H1 (cell line): Measurements from ENCODE around the gene OGG1. TPM values are rescaled to one million over a fixed set of nuclear protein-coding genes. Genes with fewer than 3 reads are reported as not detected.

ENCODE experiments used
- CTCF ChIA-PET: fragments of 300-600 bp; sonication (Branson Sonifier 250); formaldehyde crosslinking; loops from one replicate; lab custom pipeline; 2021; ENCODE audit not compliant: partially characterized antibody; lab: Charles Lee
- POLR2A ChIA-PET: fragments of 300-600 bp; sonication (Branson Sonifier 250); formaldehyde crosslinking; loops from one replicate; lab custom pipeline; 2021; ENCODE audit warnings: inconsistent platforms; ENCODE audit not compliant: partially characterized antibody; lab: Charles Lee
- DNase-seq, 2 experiments: peaks; one replicate each; pipeline versions ENCODE4 v3.0.0 to v3.0.0-alpha.2; 2010 to 2022; ENCODE audit warnings: low spot score in 2 of 2, low read depth in 1 of 2, mixed read lengths in 1 of 2
- FAIRE-seq: peaks from 2 replicates; lab custom pipeline; 2011; peaks lifted over from hg19 to GRCh38; lab: Jason Lieb, UNC
- H2AFZ ChIP-seq: 2 replicates; pipeline ENCODE4 v1.8.1; 2012; ENCODE audit warnings: low read length, inconsistent platforms
- H2AK5ac ChIP-seq: 2 replicates; pipeline ENCODE4 v1.6.1; 2013; ENCODE audit warnings: low read depth, low read length
- H2BK120ac ChIP-seq: replicated peaks from 2 replicates; pipeline ENCODE3; 2013; ENCODE audit warnings: low read depth, low read length, inconsistent platforms
- H2BK12ac ChIP-seq: 2 replicates; pipeline ENCODE4 v1.6.1; 2013; ENCODE audit warnings: low read depth, low read length
- H2BK15ac ChIP-seq: 2 replicates; pipeline ENCODE4 v1.6.1; 2013; ENCODE audit warnings: low read length
- H2BK20ac ChIP-seq: 2 replicates; pipeline ENCODE4 v1.6.1; 2013; ENCODE audit warnings: low read length
- H2BK5ac ChIP-seq: 2 replicates; pipeline ENCODE4 v1.6.1; 2013; ENCODE audit warnings: low read depth, low read length
- H3K14ac ChIP-seq: 2 replicates; pipeline ENCODE4 v1.6.1; 2013; ENCODE audit warnings: inconsistent platforms; ENCODE audit not compliant: insufficient read length
- H3K18ac ChIP-seq: 2 replicates; pipeline ENCODE4 v1.6.1; 2013; ENCODE audit warnings: low read length; ENCODE audit errors: extremely low read depth
- H3K23ac ChIP-seq: 2 replicates; pipeline ENCODE4 v1.6.1; 2013; ENCODE audit warnings: inconsistent platforms; ENCODE audit not compliant: insufficient read length
- H3K23me2 ChIP-seq: 2 replicates; pipeline ENCODE4 v1.6.1; 2013; ENCODE audit warnings: low read depth, low read length
- H3K27ac ChIP-seq: 2 replicates; pipeline ENCODE4 v1.6.1; 2011; ENCODE audit warnings: low read depth, low read length, inconsistent platforms
- H3K27me3 ChIP-seq, 4 experiments: replicated peaks in 1 of 4; 1 replicate in 1 of 4; 2 replicates in 3 of 4; pipeline versions ENCODE4 v1.6.1 to v1.8.1; 2011 to 2013; ENCODE audit warnings: low read length in 3 of 4, mild to moderate bottlenecking in 3 of 4, inconsistent platforms in 2 of 4, mixed read lengths in 2 of 4, moderate library complexity in 1 of 4; ENCODE audit not compliant: control insufficient read depth in 3 of 4, insufficient read depth in 3 of 4; ENCODE audit errors: extremely low read depth in 1 of 4
- H3K36me3 ChIP-seq, 4 experiments: 2 replicates each; pipeline versions ENCODE4 v1.6.1 to v1.8.1; 2011 to 2013; ENCODE audit warnings: mild to moderate bottlenecking in 4 of 4, low read length in 3 of 4, moderate library complexity in 2 of 4, control low read depth in 1 of 4, inconsistent platforms in 1 of 4; ENCODE audit not compliant: insufficient read depth in 4 of 4, control insufficient read depth in 2 of 4
- H3K4ac ChIP-seq: replicated peaks from 2 replicates; pipeline ENCODE3; 2013; ENCODE audit warnings: low read length, low read depth, mixed read lengths, inconsistent platforms; ENCODE audit not compliant: insufficient read length
- H3K4me1 ChIP-seq, 4 experiments: replicated peaks in 1 of 4; 1 replicate in 1 of 4; 2 replicates in 3 of 4; pipeline versions ENCODE4 v1.6.1 to v1.8.1; 2011 to 2013; ENCODE audit warnings: low read length in 3 of 4, inconsistent platforms in 2 of 4, mixed read lengths in 1 of 4; ENCODE audit not compliant: insufficient read depth in 4 of 4, control insufficient read depth in 3 of 4
- H3K4me2 ChIP-seq, 2 experiments: 2 replicates each; pipeline versions ENCODE4 v1.6.1 to v1.8.1; 2011 to 2013; ENCODE audit warnings: low read depth in 2 of 2, low read length in 2 of 2, control low read depth in 1 of 2, inconsistent platforms in 1 of 2, mild to moderate bottlenecking in 1 of 2; ENCODE audit not compliant: insufficient read depth in 1 of 2
- H3K4me3 ChIP-seq, 4 experiments: fragments of 200-600, 300-600 bp in 1 of 4; sonication (generic), shearing (Covaris generic), sonication (Bioruptor Twin) in 1 of 4; 2 replicates each; pipeline versions ENCODE4 v1.5.1 to v1.8.1; 2011 to 2016; ENCODE audit warnings: low read length in 4 of 4, low read depth in 3 of 4, control low read depth in 2 of 4, inconsistent platforms in 2 of 4, mild to moderate bottlenecking in 2 of 4, mixed read lengths in 1 of 4, moderate library complexity in 1 of 4; ENCODE audit not compliant: insufficient read depth in 2 of 4; ENCODE audit errors: extremely low read depth in 1 of 4
- H3K56ac ChIP-seq: replicated peaks from 2 replicates; pipeline ENCODE3; 2013; ENCODE audit warnings: low read depth, mild to moderate bottlenecking, mixed read lengths, low read length, inconsistent platforms; ENCODE audit not compliant: insufficient read length
- H3K79me1 ChIP-seq: 2 replicates; pipeline ENCODE4 v1.6.1; 2013; ENCODE audit warnings: low read depth, low read length, control low read depth
- H3K79me2 ChIP-seq, 2 experiments: 2 replicates each; pipeline versions ENCODE4 v1.6.1 to v1.8.1; 2012 to 2013; ENCODE audit warnings: low read length in 2 of 2, mild to moderate bottlenecking in 2 of 2, inconsistent platforms in 1 of 2; ENCODE audit not compliant: insufficient read depth in 2 of 2, control insufficient read depth in 1 of 2
- H3K9ac ChIP-seq, 4 experiments: replicated peaks in 1 of 4; 1 replicate in 1 of 4; 2 replicates in 3 of 4; pipeline versions ENCODE4 v1.6.1 to v1.8.1; 2011 to 2013; ENCODE audit warnings: low read depth in 3 of 4, low read length in 3 of 4, control low read depth in 2 of 4, mild to moderate bottlenecking in 2 of 4, moderate library complexity in 2 of 4, inconsistent platforms in 1 of 4; ENCODE audit errors: extremely low read depth in 1 of 4
- H3K9me3 ChIP-seq, 2 experiments: 2 replicates each; pipeline versions ENCODE4 v1.6.1 to v1.8.1; 2012 to 2013; ENCODE audit warnings: mild to moderate bottlenecking in 2 of 2, moderate library complexity in 2 of 2, control low read depth in 1 of 2, inconsistent platforms in 1 of 2, low read depth in 1 of 2, low read length in 1 of 2, mixed read lengths in 1 of 2; ENCODE audit not compliant: insufficient read depth in 2 of 2
- H4K20me1 ChIP-seq, 2 experiments: replicated peaks in 1 of 2; 2 replicates each; pipeline versions ENCODE3 to v1.8.1; 2011 to 2013; ENCODE audit warnings: inconsistent platforms in 2 of 2, low read length in 2 of 2, mild to moderate bottlenecking in 1 of 2; ENCODE audit not compliant: insufficient read depth in 2 of 2, control insufficient read depth in 1 of 2
- H4K5ac ChIP-seq: 2 replicates; pipeline ENCODE4 v1.6.1; 2013; ENCODE audit warnings: low read length, low read depth, mixed read lengths, inconsistent platforms; ENCODE audit not compliant: insufficient read length
- H4K8ac ChIP-seq: 2 replicates; pipeline ENCODE4 v1.8.0; 2013; ENCODE audit warnings: mild to moderate bottlenecking, moderate library complexity, low read length, inconsistent platforms; ENCODE audit not compliant: insufficient read depth; ENCODE audit errors: extremely low read depth
- H4K91ac ChIP-seq: replicated peaks from 2 replicates; pipeline ENCODE3; 2013; ENCODE audit warnings: low read length, mixed read lengths, inconsistent platforms; ENCODE audit not compliant: insufficient read length
- JUND ChIP-seq: IDR thresholded peaks from 2 replicates; pipeline ENCODE4 v1.6.1; 2011; ENCODE audit warnings: mild to moderate bottlenecking, improper control_type of control experiment, low read length
- KDM4A ChIP-seq: IDR thresholded peaks from one replicate; pipeline ENCODE4 v1.7.1; 2012; ENCODE audit warnings: low read depth, mild to moderate bottlenecking, moderate library complexity, low read length, inconsistent platforms; ENCODE audit not compliant: severe bottlenecking
- NRF1 ChIP-seq: IDR thresholded peaks from 2 replicates; pipeline ENCODE4 v1.6.1; 2011; ENCODE audit warnings: mild to moderate bottlenecking, low read depth, low read length, improper control_type of control experiment
- SAP30 ChIP-seq: fragments of 300-600 bp; sonication (generic); IDR thresholded peaks from 2 replicates; pipeline ENCODE4 v1.7.1; 2012; ENCODE audit warnings: low read length, moderate library complexity, mild to moderate bottlenecking, inconsistent platforms; ENCODE audit not compliant: insufficient read depth, insufficient replicate concordance
- SRF ChIP-seq: IDR thresholded peaks from 2 replicates; pipeline ENCODE4 v1.6.1; 2011; ENCODE audit warnings: mild to moderate bottlenecking, low read depth, low read length, moderate library complexity
- SUZ12 ChIP-seq: fragments of 200-600 bp; sonication (generic); IDR thresholded peaks from 2 replicates; pipeline ENCODE4 v1.6.1; 2012; ENCODE audit warnings: mild to moderate bottlenecking, inconsistent platforms, low read length, moderate library complexity, mixed read lengths
- TBP ChIP-seq: IDR thresholded peaks from 2 replicates; pipeline ENCODE4 v1.6.1; 2011; ENCODE audit warnings: low read depth, low read length, improper control_type of control experiment
- WGBS, 2 experiments: shearing (Covaris generic) in 1 of 2; methylation state at CpG; one replicate each; pipeline versions ENCODE4 v1.1.6 to v1.1.7; 2013 to 2015; ENCODE audit warnings: low lambda C conversion rate in 2 of 2, mixed read lengths in 2 of 2, inconsistent platforms in 1 of 2, low coverage in 1 of 2, missing lambda C conversion rate in 1 of 2; ENCODE audit not compliant: insufficient replicate concordance in 2 of 2, insufficient coverage in 1 of 2, insufficient read length in 1 of 2; ENCODE audit errors: extremely low coverage in 1 of 2, missing lambda C conversion rate in 1 of 2; 5-methylcytosine and 5-hydroxymethylcytosine counted together
- polyA plus RNA-seq, 7 experiments: library from polyadenylated mRNA; depleted of rRNA in 3 of 7; stranded (reverse) in 5 of 7; unstranded in 2 of 7; fragments of >200 nt in 5 of 7; fragments of 200-250 nt in 2 of 7; gene quantifications; 1 replicate in 5 of 7; 2 replicates in 1 of 7; 4 replicates in 1 of 7; pipeline versions ENCODE4 v1.2.1 to v1.2.3, GENCODE V29; 2011 to 2013; ENCODE audit warnings: missing spikeins in 2 of 7, mixed read lengths in 2 of 7
- total RNA-seq: library from RNA; stranded (reverse); fragmentation: NEBNext Ultra II Directional; extraction: Animal tissue kit (Norgen Biotek cat#: 25700); gene quantifications from 2 replicates; pipeline ENCODE4 v1.2.1, GENCODE V29; 2021

The OGG1 gene
- total and polyA plus RNA-seq, 2 of the 8 experiments (the other 6 are each of a cell fraction or from before 2014, with no cell fraction given), result 29.6 to 46.8 TPM

GRCh38 chr3:9779721-9780457, 30.1 kb downstream of the OGG1 start:
- Histone ChIP-seq H3K79me1 (no peaks in the 10 kb centered on the region), H2BK120ac (no peak overlapping the region), H4K8ac (no peak overlapping the region), H3K18ac (no peak overlapping the region), H3K23me2 (no peaks in the 10 kb centered on the region; the same call in 1 of the 2 replicates), H3K14ac (no peak overlapping the region), H3K9me3 (no peaks in the 10 kb centered on the region), H3K4me2 (no peak overlapping the region), H3K9ac (no peak overlapping the region), H3K56ac (no peak overlapping the region), H3K23ac (no peak overlapping the region), H3K36me3 (peaks cover 2 to 26% (median 17%) of the 10 kb centered on the region in 4 experiments), H3K4me3 (no peak overlapping the region), H2BK15ac (no peak overlapping the region), H2BK12ac (no peak overlapping the region), H4K91ac (no peak overlapping the region), H3K27ac (no peak overlapping the region), H3K4me1 (no peaks in the 10 kb centered on the region), H4K5ac (no peak overlapping the region), H2AK5ac (no peak overlapping the region), H2BK20ac (no peak overlapping the region), H2BK5ac (no peak overlapping the region), H3K27me3 (peaks cover 0 to 3% (median 0%) of the 10 kb centered on the region in 4 experiments; a peak in 1 of 7 replicates), H3K79me2 (no peaks in the 10 kb centered on the region), H4K20me1 (no peaks in the 10 kb centered on the region), H3K4ac (no peak overlapping the region), H2AFZ (no peak overlapping the region)
- FAIRE-seq, result no peak
- CTCF ChIA-PET, result interaction anchor here (0.6 to 3.9 kb wide), 3 partner anchors 11 to 791 kb away, joined by 3 to 11 read pairs (median 4); no protein-coding TSS in a partner anchor
- TF ChIP-seq SRF, result no peak
- no peak for TF ChIP-seq TBP
- TF ChIP-seq KDM4A, result no peak
- no peak for TF ChIP-seq SAP30
- no peak for TF ChIP-seq NRF1
- TF ChIP-seq SUZ12, result no peak
- no peak for TF ChIP-seq JUND
- POLR2A ChIA-PET, result interaction anchor here (0.6 to 2.3 kb wide), 6 partner anchors 8 to 511 kb away, joined by 3 to 7 read pairs (median 4); no protein-coding TSS in a partner anchor
- DNase-seq, result no peak
- 81% methylated on average over 5 of the region's 8 CpGs; no CpG with 5 or more reads in 1 of the 2 experiments for WGBS, 2 experiments
